ENCODE results near the gene ZSWIM4. TPM values are rescaled to one million over a fixed set of nuclear protein-coding genes. Genes with fewer than 3 reads are reported as not detected.

Gene ZSWIM4
- total and polyA plus RNA-seq, 10 of the 15 experiments (the other 5 are each of a cell fraction or from before 2014, with no cell fraction given), result 0.73 to 11.1 (median 1.8) TPM; not detected in 2

DNA sequence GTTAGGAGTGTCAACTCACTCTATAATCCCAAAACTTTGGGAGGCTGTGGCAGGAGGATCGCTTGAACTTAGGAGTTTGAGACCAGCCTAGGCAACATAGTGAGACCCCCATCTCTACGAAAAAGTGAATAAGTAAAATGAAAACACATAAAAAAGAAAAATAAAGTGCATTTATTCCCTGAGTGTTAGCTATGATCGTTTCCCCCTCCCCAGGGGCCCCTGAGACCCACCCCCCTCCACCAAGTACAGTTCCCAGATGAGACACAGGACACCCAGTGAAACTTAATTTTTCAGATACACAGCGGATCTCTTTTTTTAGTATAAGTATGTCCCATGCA, 53.1 kb downstream of the ZSWIM4 start:
- Histone ChIP-seq H3K27ac (ENCODE audit: control insufficient read depth, insufficient read depth) (no peak overlapping the region), H3K4me3 (no peak overlapping the region), H2AFZ (ENCODE audit: control insufficient read depth, low read depth, low read length) (no peak overlapping the region), H3K79me2 (ENCODE audit: control insufficient read depth, insufficient read depth, low read length) (no peaks in the 10 kb centered on the region; the same call in 1 of the 2 replicates), H3K4me2 (ENCODE audit: control insufficient read depth, insufficient read depth) (no peak overlapping the region), H3K4me1 (ENCODE audit: control insufficient read depth, insufficient read depth, low read length) (peaks cover 36% of the 10 kb centered on the region), H3K9ac (ENCODE audit: control insufficient read depth, insufficient read depth, low read length) (no peak overlapping the region), H3K27me3 (replicated peaks in 1 of 2; ENCODE audit: control insufficient read depth in 2 of 2, insufficient read depth in 2 of 2, low read length in 1 of 2) (no peaks in the 10 kb centered on the region), H4K20me1 (ENCODE audit: control insufficient read depth, insufficient read depth) (no peaks in the 10 kb centered on the region), H3K36me3 (ENCODE audit: control insufficient read depth in 2 of 2, insufficient read depth in 2 of 2, low read length in 1 of 2) (no peaks in the 10 kb centered on the region), H3K9me3 (replicated peaks; ENCODE audit: control insufficient read depth, insufficient read depth, low read length) (no peaks in the 10 kb centered on the region)
- POLR2A ChIA-PET, result interaction anchor here (0.6 to 4.0 kb wide), 7 partner anchors 9 to 684 kb away, joined by 5 to 79 read pairs (median 6); no protein-coding TSS in a partner anchor
- BruUV-seq (replicated peaks), result no TSS peak
- in situ Hi-C loops (cut with MboI) (loop anchor here (10.0 kb wide), 1 partner anchor 694 kb away; the partner anchor contains the start of genes IER2 and STX10), intact Hi-C loops (cut with micrococcal nuclease; ENCODE audit: unreplicated experiment) (loop anchor here (10.0 kb wide), 1 partner anchor 694 kb away; the partner anchor contains the start of genes IER2 and STX10)
- no peak for ATAC-seq
- no peak for FAIRE-seq
- RAD21 ChIA-PET (ENCODE audit: unreplicated experiment), result interaction anchor here (0.9 to 4.8 kb wide), 4 partner anchors 8 to 65 kb away, joined by 3 to 70 read pairs (median 7); no protein-coding TSS in a partner anchor
- SMC1A ChIA-PET (ENCODE audit: uncharacterized antibody, unreplicated experiment), result interaction anchor here (1.3 to 4.1 kb wide), 3 partner anchors 9 to 14 kb away, joined by 3 to 26 read pairs (median 9); no protein-coding TSS in a partner anchor
- 67% methylated on average over 4 of the region's 4 CpGs for WGBS (ENCODE audit: insufficient coverage, insufficient replicate concordance, low lambda C conversion rate, missing lambda C conversion rate)
- no peak for TF ChIP-seq HCFC1 (IDR thresholded peaks at IDR 0.05; ENCODE audit: low read length)
- no peak for TF ChIP-seq KAT2A (conservative IDR thresholded peaks at IDR 0.05; ENCODE audit: control insufficient read depth, low read depth, low read length)
- no peak for TF ChIP-seq EZH2 (IDR thresholded peaks at IDR 0.05; ENCODE audit: borderline replicate concordance, control insufficient read depth, low read depth, low read length)
- TF ChIP-seq ESRRA (IDR thresholded peaks at IDR 0.05; ENCODE audit: low read length), result no peak
- no peak for TF ChIP-seq CHD2 (IDR thresholded peaks at IDR 0.05; ENCODE audit: borderline replicate concordance, low read depth, low read length)
- no peak for TF ChIP-seq FOS (IDR thresholded peaks at IDR 0.05; ENCODE audit: borderline replicate concordance, extremely low read depth, insufficient read length)
- TF ChIP-seq, protein P1, sequence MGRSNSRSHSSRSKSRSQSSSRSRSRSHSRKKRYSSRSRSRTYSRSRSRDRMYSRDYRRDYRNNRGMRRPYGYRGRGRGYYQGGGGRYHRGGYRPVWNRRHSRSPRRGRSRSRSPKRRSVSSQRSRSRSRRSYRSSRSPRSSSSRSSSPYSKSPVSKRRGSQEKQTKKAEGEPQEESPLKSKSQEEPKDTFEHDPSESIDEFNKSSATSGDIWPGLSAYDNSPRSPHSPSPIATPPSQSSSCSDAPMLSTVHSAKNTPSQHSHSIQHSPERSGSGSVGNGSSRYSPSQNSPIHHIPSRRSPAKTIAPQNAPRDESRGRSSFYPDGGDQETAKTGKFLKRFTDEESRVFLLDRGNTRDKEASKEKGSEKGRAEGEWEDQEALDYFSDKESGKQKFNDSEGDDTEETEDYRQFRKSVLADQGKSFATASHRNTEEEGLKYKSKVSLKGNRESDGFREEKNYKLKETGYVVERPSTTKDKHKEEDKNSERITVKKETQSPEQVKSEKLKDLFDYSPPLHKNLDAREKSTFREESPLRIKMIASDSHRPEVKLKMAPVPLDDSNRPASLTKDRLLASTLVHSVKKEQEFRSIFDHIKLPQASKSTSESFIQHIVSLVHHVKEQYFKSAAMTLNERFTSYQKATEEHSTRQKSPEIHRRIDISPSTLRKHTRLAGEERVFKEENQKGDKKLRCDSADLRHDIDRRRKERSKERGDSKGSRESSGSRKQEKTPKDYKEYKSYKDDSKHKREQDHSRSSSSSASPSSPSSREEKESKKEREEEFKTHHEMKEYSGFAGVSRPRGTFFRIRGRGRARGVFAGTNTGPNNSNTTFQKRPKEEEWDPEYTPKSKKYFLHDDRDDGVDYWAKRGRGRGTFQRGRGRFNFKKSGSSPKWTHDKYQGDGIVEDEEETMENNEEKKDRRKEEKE (IDR thresholded peaks at IDR 0.05), result no peak
- TF ChIP-seq, protein P2, sequence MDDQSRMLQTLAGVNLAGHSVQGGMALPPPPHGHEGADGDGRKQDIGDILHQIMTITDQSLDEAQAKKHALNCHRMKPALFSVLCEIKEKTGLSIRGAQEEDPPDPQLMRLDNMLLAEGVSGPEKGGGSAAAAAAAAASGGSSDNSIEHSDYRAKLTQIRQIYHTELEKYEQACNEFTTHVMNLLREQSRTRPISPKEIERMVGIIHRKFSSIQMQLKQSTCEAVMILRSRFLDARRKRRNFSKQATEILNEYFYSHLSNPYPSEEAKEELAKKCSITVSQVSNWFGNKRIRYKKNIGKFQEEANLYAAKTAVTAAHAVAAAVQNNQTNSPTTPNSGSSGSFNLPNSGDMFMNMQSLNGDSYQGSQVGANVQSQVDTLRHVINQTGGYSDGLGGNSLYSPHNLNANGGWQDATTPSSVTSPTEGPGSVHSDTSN (IDR thresholded peaks at IDR 0.05; ENCODE audit: insufficient replicate concordance, low read depth, low read length), result no peak
- no peak for TF ChIP-seq TCF7 (IDR thresholded peaks at IDR 0.05; ENCODE audit: borderline replicate concordance)
- TF ChIP-seq BACH1 (IDR thresholded peaks at IDR 0.05; ENCODE audit: borderline replicate concordance), result no peak
- TF ChIP-seq MEF2A (IDR thresholded peaks at IDR 0.05; ENCODE audit: insufficient read depth, low read depth, low read length), result no peak
- TF ChIP-seq, protein P3, sequence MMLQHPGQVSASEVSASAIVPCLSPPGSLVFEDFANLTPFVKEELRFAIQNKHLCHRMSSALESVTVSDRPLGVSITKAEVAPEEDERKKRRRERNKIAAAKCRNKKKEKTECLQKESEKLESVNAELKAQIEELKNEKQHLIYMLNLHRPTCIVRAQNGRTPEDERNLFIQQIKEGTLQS (IDR thresholded peaks at IDR 0.05; ENCODE audit: borderline replicate concordance, extremely low read depth, low read depth, low read length), result no peak
- no peak for TF ChIP-seq DPF2 (IDR thresholded peaks at IDR 0.05)
- TF ChIP-seq, protein P4, sequence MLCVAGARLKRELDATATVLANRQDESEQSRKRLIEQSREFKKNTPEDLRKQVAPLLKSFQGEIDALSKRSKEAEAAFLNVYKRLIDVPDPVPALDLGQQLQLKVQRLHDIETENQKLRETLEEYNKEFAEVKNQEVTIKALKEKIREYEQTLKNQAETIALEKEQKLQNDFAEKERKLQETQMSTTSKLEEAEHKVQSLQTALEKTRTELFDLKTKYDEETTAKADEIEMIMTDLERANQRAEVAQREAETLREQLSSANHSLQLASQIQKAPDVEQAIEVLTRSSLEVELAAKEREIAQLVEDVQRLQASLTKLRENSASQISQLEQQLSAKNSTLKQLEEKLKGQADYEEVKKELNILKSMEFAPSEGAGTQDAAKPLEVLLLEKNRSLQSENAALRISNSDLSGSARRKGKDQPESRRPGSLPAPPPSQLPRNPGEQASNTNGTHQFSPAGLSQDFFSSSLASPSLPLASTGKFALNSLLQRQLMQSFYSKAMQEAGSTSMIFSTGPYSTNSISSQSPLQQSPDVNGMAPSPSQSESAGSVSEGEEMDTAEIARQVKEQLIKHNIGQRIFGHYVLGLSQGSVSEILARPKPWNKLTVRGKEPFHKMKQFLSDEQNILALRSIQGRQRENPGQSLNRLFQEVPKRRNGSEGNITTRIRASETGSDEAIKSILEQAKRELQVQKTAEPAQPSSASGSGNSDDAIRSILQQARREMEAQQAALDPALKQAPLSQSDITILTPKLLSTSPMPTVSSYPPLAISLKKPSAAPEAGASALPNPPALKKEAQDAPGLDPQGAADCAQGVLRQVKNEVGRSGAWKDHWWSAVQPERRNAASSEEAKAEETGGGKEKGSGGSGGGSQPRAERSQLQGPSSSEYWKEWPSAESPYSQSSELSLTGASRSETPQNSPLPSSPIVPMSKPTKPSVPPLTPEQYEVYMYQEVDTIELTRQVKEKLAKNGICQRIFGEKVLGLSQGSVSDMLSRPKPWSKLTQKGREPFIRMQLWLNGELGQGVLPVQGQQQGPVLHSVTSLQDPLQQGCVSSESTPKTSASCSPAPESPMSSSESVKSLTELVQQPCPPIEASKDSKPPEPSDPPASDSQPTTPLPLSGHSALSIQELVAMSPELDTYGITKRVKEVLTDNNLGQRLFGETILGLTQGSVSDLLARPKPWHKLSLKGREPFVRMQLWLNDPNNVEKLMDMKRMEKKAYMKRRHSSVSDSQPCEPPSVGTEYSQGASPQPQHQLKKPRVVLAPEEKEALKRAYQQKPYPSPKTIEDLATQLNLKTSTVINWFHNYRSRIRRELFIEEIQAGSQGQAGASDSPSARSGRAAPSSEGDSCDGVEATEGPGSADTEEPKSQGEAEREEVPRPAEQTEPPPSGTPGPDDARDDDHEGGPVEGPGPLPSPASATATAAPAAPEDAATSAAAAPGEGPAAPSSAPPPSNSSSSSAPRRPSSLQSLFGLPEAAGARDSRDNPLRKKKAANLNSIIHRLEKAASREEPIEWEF (IDR thresholded peaks at IDR 0.05; ENCODE audit: insufficient replicate concordance, low read depth, low read length), result no peak
- CTCF ChIA-PET, result interaction anchor here (1.4 to 4.9 kb wide), 2 partner anchors 9 to 14 kb away, joined by 3 to 41 read pairs; no protein-coding TSS in a partner anchor
- DNase-seq (ENCODE audit: low read depth, low spot score), result no peak

Data from GM12878 (cell line).